Neural cell (in vitro differentiated cells): ENCODE results near the gene CYP4F22. TPM values are rescaled to one million over a fixed set of nuclear protein-coding genes. Genes with fewer than 3 reads are reported as not detected.

Experiments
- H2AFZ ChIP-seq: fragments of 200-600, 300-800 bp; sonication (generic), shearing (Covaris generic); 2 replicates; pipeline ENCODE4 v1.6.0; 2014; ENCODE audit warnings: low read depth, mild to moderate bottlenecking, antibody characterized with exemption, low read length, moderate library complexity
- H3F3A ChIP-seq: fragments of 200-600 bp; shearing (Covaris generic); 2 replicates; pipeline ENCODE4 v1.6.1; 2016; ENCODE audit warnings: mild to moderate bottlenecking, moderate library complexity, mixed read lengths, antibody characterized with exemption, low read length; ENCODE audit not compliant: insufficient read depth, poor library complexity, severe bottlenecking
- H3K27ac ChIP-seq: fragments of 200-600, 300-800 bp; sonication (generic), shearing (Covaris generic); 2 replicates; pipeline ENCODE4 v1.5.1; 2014; ENCODE audit warnings: mild to moderate bottlenecking, low read length, moderate library complexity
- H3K27me3 ChIP-seq: fragments of 300-800, 200-600 bp; sonication (generic), shearing (Covaris generic); 2 replicates; pipeline ENCODE4 v1.6.0; 2014; ENCODE audit warnings: mild to moderate bottlenecking, low read depth, low read length, moderate library complexity; ENCODE audit not compliant: insufficient read depth
- H3K36me3 ChIP-seq: fragments of 300-800, 200-600 bp; sonication (generic), shearing (Covaris generic); 2 replicates; pipeline ENCODE4 v1.5.1; 2014; ENCODE audit warnings: mild to moderate bottlenecking, antibody characterized with exemption, low read length, moderate library complexity; ENCODE audit not compliant: insufficient read depth
- H3K4me2 ChIP-seq: fragments of 300-800, 200-600 bp; sonication (generic), shearing (Covaris generic); 2 replicates; pipeline ENCODE4 v1.6.0; 2014; ENCODE audit warnings: mild to moderate bottlenecking, low read length
- H3K4me3 ChIP-seq: fragments of 300-800, 200-600 bp; sonication (generic), shearing (Covaris generic); 2 replicates; pipeline ENCODE4 v1.5.1; 2014; ENCODE audit warnings: mild to moderate bottlenecking, low read length, moderate library complexity
- H3K79me2 ChIP-seq: fragments of 200-600 bp; shearing (Covaris generic); replicated peaks from 2 replicates; pipeline ENCODE4 v1.6.0; 2014; ENCODE audit warnings: mild to moderate bottlenecking, low read length, moderate library complexity; ENCODE audit not compliant: insufficient read depth
- H3K9ac ChIP-seq: fragments of 300-800, 200-600 bp; sonication (generic), shearing (Covaris generic); 2 replicates; pipeline ENCODE4 v1.6.1; 2016; ENCODE audit warnings: mild to moderate bottlenecking, low read length, mixed read lengths
- H3K9me2 ChIP-seq: fragments of 200-600 bp; shearing (Covaris generic); 2 replicates; pipeline ENCODE4 v1.6.1; 2016; ENCODE audit warnings: mild to moderate bottlenecking, low read length, mixed read lengths; ENCODE audit not compliant: insufficient read depth
- H3K9me3 ChIP-seq: fragments of 200-600, 300-800 bp; sonication (generic), shearing (Covaris generic); 2 replicates; pipeline ENCODE4 v1.6.1; 2016; ENCODE audit warnings: mild to moderate bottlenecking, mixed run types, low read length, moderate library complexity, mixed read lengths
- H4K20me1 ChIP-seq: fragments of 200-600 bp; shearing (Covaris generic); 2 replicates; pipeline ENCODE4 v1.6.1; 2016; ENCODE audit warnings: mild to moderate bottlenecking, mixed run types; ENCODE audit not compliant: insufficient read depth
- CTCF ChIP-seq: fragments of 450-650 bp; IDR thresholded peaks from 2 replicates; pipeline ENCODE4 v1.5.1; 2014; ENCODE audit warnings: antibody characterized with exemption, mild to moderate bottlenecking, moderate library complexity; ENCODE audit not compliant: poor library complexity, severe bottlenecking
- EP300 ChIP-seq: fragments of 450-650 bp; conservative IDR thresholded peaks from 2 replicates; pipeline ENCODE4 v1.6.1; 2014; ENCODE audit warnings: antibody characterized with exemption, mild to moderate bottlenecking, moderate library complexity; ENCODE audit not compliant: poor library complexity, severe bottlenecking
- EZH2 ChIP-seq: fragments of 200-600, 300-800 bp; shearing (Covaris generic), sonication (generic); IDR thresholded peaks from 2 replicates; pipeline ENCODE4 v1.6.1; 2014; ENCODE audit warnings: antibody characterized with exemption, low read length, borderline replicate concordance, mild to moderate bottlenecking; ENCODE audit not compliant: insufficient read depth, poor library complexity, severe bottlenecking
- MXI1 ChIP-seq: fragments of 450-650 bp; conservative IDR thresholded peaks from 2 replicates; pipeline ENCODE4 v1.6.1; 2014; ENCODE audit warnings: antibody characterized with exemption, mild to moderate bottlenecking; ENCODE audit not compliant: poor library complexity, severe bottlenecking
- POLR2AphosphoS5 ChIP-seq: IDR thresholded peaks from 2 replicates; pipeline ENCODE4 v1.6.1; 2012
- RAD21 ChIP-seq: fragments of 450-650 bp; conservative IDR thresholded peaks from 2 replicates; pipeline ENCODE4 v1.6.1; 2014; ENCODE audit warnings: antibody characterized with exemption, mild to moderate bottlenecking, moderate library complexity
- SMC3 ChIP-seq: fragments of 450-650 bp; conservative IDR thresholded peaks from 2 replicates; pipeline ENCODE4 v1.6.1; 2014; ENCODE audit warnings: antibody characterized with exemption, mild to moderate bottlenecking, moderate library complexity; ENCODE audit not compliant: poor library complexity
- TAF1 ChIP-seq: IDR thresholded peaks from 2 replicates; pipeline ENCODE4 v1.6.1; 2012; ENCODE audit warnings: low read depth
- polyA plus RNA-seq: library from polyadenylated mRNA; depleted of rRNA; stranded (reverse); fragments of >200 nt; gene quantifications from 2 replicates; pipeline ENCODE4 v1.2.3, GENCODE V29; 2014
- TF ChIP-seq, protein P1 (sequence below): IDR thresholded peaks from 2 replicates; pipeline ENCODE4 v1.6.1; 2012; ENCODE audit warnings: borderline replicate concordance

Gene CYP4F22
- polyA plus RNA-seq, 1 donor from 2014 or later = not detected

DNA sequence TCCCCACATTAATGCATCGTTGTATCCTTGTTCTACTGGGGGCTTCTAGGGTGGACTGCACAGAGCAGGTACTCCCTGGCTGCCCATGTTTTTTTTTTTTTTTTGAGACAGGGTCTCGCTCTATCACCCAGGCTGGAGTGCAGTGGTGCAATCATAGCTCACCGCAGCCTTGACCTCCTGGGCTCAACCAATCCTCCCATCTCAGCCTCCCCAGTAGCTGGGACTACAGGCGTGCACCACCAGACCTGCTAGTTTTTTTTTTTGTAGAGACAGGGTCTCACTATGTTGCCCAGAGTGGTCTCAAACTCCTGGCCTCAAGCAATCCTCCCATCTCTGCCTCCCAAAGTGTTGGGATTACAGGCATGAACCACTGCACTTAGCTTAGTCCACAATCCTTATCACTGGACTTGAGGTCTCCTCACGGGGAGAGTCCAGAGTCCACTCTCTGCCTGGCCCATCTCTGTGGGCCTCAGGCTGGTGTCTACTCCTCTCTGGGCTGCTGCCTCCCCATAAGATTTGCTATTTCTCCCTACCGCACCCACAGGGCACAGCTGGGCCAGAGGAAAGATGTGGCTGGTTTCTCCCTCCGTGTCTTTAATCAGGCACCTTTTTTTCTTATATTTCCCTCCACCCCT is 56.3 kb downstream of the CYP4F22 start:
- Histone ChIP-seq H4K20me1 (no peaks in the 10 kb centered on the region), H3K4me2 (no peak overlapping the region), H2AFZ (no peak overlapping the region), H3K36me3 (no peaks in the 10 kb centered on the region), H3K9ac (no peak overlapping the region), H3K27me3 (no peaks in the 10 kb centered on the region), H3K27ac (no peak overlapping the region), H3K79me2 (no peaks in the 10 kb centered on the region), H3K9me3 (no peaks in the 10 kb centered on the region), H3K4me3 (no peak overlapping the region), H3F3A (no peaks in the 10 kb centered on the region), H3K9me2 (no peaks in the 10 kb centered on the region)
- TF ChIP-seq EZH2 (no peak), CTCF (no peak), POLR2AphosphoS5 (no peak), SMC3 (no peak), EP300 (no peak), RAD21 (no peak), TAF1 (no peak), MXI1 (no peak)
- TF ChIP-seq, protein P1, sequence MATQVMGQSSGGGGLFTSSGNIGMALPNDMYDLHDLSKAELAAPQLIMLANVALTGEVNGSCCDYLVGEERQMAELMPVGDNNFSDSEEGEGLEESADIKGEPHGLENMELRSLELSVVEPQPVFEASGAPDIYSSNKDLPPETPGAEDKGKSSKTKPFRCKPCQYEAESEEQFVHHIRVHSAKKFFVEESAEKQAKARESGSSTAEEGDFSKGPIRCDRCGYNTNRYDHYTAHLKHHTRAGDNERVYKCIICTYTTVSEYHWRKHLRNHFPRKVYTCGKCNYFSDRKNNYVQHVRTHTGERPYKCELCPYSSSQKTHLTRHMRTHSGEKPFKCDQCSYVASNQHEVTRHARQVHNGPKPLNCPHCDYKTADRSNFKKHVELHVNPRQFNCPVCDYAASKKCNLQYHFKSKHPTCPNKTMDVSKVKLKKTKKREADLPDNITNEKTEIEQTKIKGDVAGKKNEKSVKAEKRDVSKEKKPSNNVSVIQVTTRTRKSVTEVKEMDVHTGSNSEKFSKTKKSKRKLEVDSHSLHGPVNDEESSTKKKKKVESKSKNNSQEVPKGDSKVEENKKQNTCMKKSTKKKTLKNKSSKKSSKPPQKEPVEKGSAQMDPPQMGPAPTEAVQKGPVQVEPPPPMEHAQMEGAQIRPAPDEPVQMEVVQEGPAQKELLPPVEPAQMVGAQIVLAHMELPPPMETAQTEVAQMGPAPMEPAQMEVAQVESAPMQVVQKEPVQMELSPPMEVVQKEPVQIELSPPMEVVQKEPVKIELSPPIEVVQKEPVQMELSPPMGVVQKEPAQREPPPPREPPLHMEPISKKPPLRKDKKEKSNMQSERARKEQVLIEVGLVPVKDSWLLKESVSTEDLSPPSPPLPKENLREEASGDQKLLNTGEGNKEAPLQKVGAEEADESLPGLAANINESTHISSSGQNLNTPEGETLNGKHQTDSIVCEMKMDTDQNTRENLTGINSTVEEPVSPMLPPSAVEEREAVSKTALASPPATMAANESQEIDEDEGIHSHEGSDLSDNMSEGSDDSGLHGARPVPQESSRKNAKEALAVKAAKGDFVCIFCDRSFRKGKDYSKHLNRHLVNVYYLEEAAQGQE = no peak

- Histone ChIP-seq H3K9me3 (peaks cover 5% of the 10 kb centered on the region), H3F3A (no peaks in the 10 kb centered on the region), H3K4me3 (no peak overlapping the region), H3K4me2 (no peak overlapping the region), H3K27ac (no peak overlapping the region), H3K27me3 (no peaks in the 10 kb centered on the region), H4K20me1 (no peaks in the 10 kb centered on the region), H3K9ac (no peak overlapping the region), H3K9me2 (no peaks in the 10 kb centered on the region), H2AFZ (no peak overlapping the region), H3K79me2 (no peaks in the 10 kb centered on the region), H3K36me3 (no peaks in the 10 kb centered on the region)
- no peak for TF ChIP-seq EZH2
- no peak for TF ChIP-seq MXI1
- TF ChIP-seq TAF1 = no peak
- TF ChIP-seq EP300 = no peak
- no peak for TF ChIP-seq RAD21
- TF ChIP-seq POLR2AphosphoS5 = no peak
- no peak for TF ChIP-seq SMC3
- TF ChIP-seq, protein P1 = no peak
- no peak for TF ChIP-seq CTCF
Measured at GRCh38 chr19:15570420-15570819, 62.1 kb downstream of the CYP4F22 start.
